ENCODE results near the gene EGF. TPM values are rescaled to one million over a fixed set of nuclear protein-coding genes. Genes with fewer than 3 reads are reported as not detected.

The EGF gene
- total RNA-seq (2021; ENCODE audit: unreplicated experiment) (not detected), Bru-seq, nascent RNA (percentile 7 among the genes with signal in this experiment), BruChase-seq, experiment 1, labeled RNA remaining after a 2-hour chase (percentile 11 among the genes with signal in this experiment), BruChase-seq, experiment 2, labeled RNA remaining after a 6-hour chase (percentile 7 among the genes with signal in this experiment)
- not detected for polyA plus RNA-seq (2012; ENCODE audit: insufficient read length)
- long read RNA-seq, result 0 reads

DNA sequence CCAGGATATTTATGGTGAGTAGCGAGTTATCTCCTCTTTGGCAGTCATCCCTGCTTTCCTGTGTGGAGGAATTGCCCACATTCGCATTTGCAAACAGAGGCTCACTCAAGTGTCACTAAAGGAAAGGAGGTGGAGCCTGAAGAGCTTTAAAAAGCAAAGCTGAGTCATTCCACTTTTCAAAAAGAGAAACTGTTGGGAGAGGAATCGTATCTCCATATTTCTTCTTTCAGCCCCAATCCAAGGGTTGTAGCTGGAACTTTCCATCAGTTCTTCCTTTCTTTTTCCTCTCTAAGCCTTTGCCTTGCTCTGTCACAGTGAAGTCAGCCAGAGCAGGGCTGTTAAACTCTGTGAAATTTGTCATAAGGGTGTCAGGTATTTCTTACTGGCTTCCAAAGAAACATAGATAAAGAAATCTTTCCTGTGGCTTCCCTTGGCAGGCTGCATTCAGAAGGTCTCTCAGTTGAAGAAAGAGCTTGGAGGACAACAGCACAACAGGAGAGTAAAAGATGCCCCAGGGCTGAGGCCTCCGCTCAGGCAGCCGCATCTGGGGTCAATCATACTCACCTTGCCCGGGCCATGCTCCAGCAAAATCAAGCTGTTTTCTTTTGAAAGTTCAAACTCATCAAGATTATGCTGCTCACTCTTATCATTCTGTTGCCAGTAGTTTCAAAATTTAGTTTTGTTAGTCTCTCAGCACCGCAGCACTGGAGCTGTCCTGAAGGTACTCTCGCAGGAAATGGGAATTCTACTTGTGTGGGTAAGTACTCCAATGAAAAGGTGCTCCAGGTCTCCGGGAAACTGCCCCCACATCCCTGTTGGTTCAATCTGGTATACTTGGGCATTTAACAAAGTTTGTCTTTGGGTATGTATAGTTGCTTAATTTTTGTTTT, at the start of gene EGF:
EGF (plus strand) TSS at position 178 of the 890 bp plus-strand sequence; CDS start at position 631, 453 bp downstream.
- DNase-seq (ENCODE audit: low read depth, low spot score), result no peak
- TF ChIP-seq, protein P1, sequence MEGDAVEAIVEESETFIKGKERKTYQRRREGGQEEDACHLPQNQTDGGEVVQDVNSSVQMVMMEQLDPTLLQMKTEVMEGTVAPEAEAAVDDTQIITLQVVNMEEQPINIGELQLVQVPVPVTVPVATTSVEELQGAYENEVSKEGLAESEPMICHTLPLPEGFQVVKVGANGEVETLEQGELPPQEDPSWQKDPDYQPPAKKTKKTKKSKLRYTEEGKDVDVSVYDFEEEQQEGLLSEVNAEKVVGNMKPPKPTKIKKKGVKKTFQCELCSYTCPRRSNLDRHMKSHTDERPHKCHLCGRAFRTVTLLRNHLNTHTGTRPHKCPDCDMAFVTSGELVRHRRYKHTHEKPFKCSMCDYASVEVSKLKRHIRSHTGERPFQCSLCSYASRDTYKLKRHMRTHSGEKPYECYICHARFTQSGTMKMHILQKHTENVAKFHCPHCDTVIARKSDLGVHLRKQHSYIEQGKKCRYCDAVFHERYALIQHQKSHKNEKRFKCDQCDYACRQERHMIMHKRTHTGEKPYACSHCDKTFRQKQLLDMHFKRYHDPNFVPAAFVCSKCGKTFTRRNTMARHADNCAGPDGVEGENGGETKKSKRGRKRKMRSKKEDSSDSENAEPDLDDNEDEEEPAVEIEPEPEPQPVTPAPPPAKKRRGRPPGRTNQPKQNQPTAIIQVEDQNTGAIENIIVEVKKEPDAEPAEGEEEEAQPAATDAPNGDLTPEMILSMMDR (IDR thresholded peaks at IDR 0.05), result no peak
- no peak for TF ChIP-seq POLR2AphosphoS5 (IDR thresholded peaks at IDR 0.05; ENCODE audit: low read depth, low read length)
- TF ChIP-seq, protein P2, sequence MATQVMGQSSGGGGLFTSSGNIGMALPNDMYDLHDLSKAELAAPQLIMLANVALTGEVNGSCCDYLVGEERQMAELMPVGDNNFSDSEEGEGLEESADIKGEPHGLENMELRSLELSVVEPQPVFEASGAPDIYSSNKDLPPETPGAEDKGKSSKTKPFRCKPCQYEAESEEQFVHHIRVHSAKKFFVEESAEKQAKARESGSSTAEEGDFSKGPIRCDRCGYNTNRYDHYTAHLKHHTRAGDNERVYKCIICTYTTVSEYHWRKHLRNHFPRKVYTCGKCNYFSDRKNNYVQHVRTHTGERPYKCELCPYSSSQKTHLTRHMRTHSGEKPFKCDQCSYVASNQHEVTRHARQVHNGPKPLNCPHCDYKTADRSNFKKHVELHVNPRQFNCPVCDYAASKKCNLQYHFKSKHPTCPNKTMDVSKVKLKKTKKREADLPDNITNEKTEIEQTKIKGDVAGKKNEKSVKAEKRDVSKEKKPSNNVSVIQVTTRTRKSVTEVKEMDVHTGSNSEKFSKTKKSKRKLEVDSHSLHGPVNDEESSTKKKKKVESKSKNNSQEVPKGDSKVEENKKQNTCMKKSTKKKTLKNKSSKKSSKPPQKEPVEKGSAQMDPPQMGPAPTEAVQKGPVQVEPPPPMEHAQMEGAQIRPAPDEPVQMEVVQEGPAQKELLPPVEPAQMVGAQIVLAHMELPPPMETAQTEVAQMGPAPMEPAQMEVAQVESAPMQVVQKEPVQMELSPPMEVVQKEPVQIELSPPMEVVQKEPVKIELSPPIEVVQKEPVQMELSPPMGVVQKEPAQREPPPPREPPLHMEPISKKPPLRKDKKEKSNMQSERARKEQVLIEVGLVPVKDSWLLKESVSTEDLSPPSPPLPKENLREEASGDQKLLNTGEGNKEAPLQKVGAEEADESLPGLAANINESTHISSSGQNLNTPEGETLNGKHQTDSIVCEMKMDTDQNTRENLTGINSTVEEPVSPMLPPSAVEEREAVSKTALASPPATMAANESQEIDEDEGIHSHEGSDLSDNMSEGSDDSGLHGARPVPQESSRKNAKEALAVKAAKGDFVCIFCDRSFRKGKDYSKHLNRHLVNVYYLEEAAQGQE (IDR thresholded peaks at IDR 0.05; ENCODE audit: insufficient read depth in 1 of 2, low read depth in 2 of 2, low read length in 1 of 2), result no peak
- TF ChIP-seq SIN3A (IDR thresholded peaks at IDR 0.05; ENCODE audit: borderline replicate concordance, insufficient read depth, low read depth, low read length), result no peak
- no peak for TF ChIP-seq TCF7L2 (IDR thresholded peaks at IDR 0.05; ENCODE audit: low read depth, low read length)
- ChIA-PET CTCF (no interaction called here), POLR2A (interaction anchor here (0.6 kb wide), 1 partner anchor 222 kb away, joined by 3 read pairs; no protein-coding TSS in a partner anchor)
- in situ Hi-C loops (cut with HindIII; ENCODE audit: low pct_unique_long_range_greater_than_20kb, low sequenced_read_pairs) (no loop called here), intact Hi-C loops (cut with micrococcal nuclease; ENCODE audit: unreplicated experiment) (no loop called here)
- no peak for ATAC-seq
- Histone ChIP-seq H3K36me3 (ENCODE audit: control insufficient read depth, insufficient read depth, low read length) (no peaks in the 10 kb centered on the region), H3K27me3 (ENCODE audit: control insufficient read depth, insufficient read depth, low read length) (no peaks in the 10 kb centered on the region; the same call in 1 of the 2 replicates), H3K9me3 (ENCODE audit: control insufficient read depth, insufficient read depth, low read depth, low read length) (no peaks in the 10 kb centered on the region), H3K4me3 (ENCODE audit: low read depth in 2 of 2, low read length in 2 of 2) (no peak within 1 kb of the TSS), H3K27ac (ENCODE audit: low read length) (no peak within 1 kb of the TSS), H3K4me1 (ENCODE audit: control insufficient read depth, insufficient read depth, low read length) (no peaks in the 10 kb centered on the region)
- no TSS peak for BruUV-seq (replicated peaks)

DNA sequence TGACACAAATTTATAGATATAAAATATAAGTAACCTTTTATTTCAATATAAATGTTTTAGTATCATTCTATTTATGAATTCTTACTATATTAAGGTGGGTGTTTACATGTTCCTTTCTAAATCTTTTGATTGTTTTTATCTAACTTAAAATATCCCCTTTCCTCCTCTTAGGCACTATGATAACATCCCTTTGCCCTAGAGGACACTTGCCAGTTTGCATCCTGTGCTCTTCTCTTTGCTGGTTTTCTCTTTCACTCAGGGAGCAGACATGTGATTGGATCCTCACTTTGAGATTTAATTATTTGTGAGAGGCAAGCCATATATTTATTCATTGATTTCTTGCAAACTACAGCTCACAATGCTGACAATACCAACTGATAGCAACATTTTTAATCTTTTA, 48.5 kb upstream of the EGF start:
- no peaks in the 10 kb centered on the region for H3K36me3 ChIP-seq (ENCODE audit: control insufficient read depth, insufficient read depth, low read length)
- TF ChIP-seq POLR2AphosphoS5 (IDR thresholded peaks at IDR 0.05; ENCODE audit: low read depth, low read length) (no peak), TCF7L2 (IDR thresholded peaks at IDR 0.05; ENCODE audit: low read depth, low read length) (no peak), SIN3A (IDR thresholded peaks at IDR 0.05; ENCODE audit: borderline replicate concordance, insufficient read depth, low read depth, low read length) (no peak)
- TF ChIP-seq, protein P1 (IDR thresholded peaks at IDR 0.05), result no peak
- TF ChIP-seq, protein P2 (IDR thresholded peaks at IDR 0.05; ENCODE audit: insufficient read depth in 1 of 2, low read depth in 2 of 2, low read length in 1 of 2), result no peak
- CTCF ChIA-PET, result no interaction called here
- no peaks in the 10 kb centered on the region for H3K9me3 ChIP-seq (ENCODE audit: control insufficient read depth, insufficient read depth, low read depth, low read length)
- DNase-seq (ENCODE audit: low read depth, low spot score) (no peak), ATAC-seq (no peak)
- BruUV-seq (replicated peaks), result no TSS peak
- POLR2A ChIA-PET, result no interaction called here
- intact Hi-C loops (cut with micrococcal nuclease; ENCODE audit: unreplicated experiment) (no loop called here), in situ Hi-C loops (cut with HindIII; ENCODE audit: low pct_unique_long_range_greater_than_20kb, low sequenced_read_pairs) (no loop called here)
- no peaks in the 10 kb centered on the region for H3K27me3 ChIP-seq (ENCODE audit: control insufficient read depth, insufficient read depth, low read length)
- no peaks in the 10 kb centered on the region for H3K4me1 ChIP-seq (ENCODE audit: control insufficient read depth, insufficient read depth, low read length)
- no peak overlapping the region for H3K4me3 ChIP-seq (ENCODE audit: low read depth in 2 of 2, low read length in 2 of 2)
- no peak overlapping the region for H3K27ac ChIP-seq (ENCODE audit: low read length)
